HCT116 (cell line): ENCODE results near the gene WDR33.

Source experiments
- EZH2 ChIP-seq: fragments of 200-600 bp; sonication (generic); IDR thresholded peaks from 2 replicates; pipeline ENCODE4 v1.6.1; 2017; ENCODE audit warnings: antibody characterized with exemption, mixed run types
- POLR2A ChIP-seq: IDR thresholded peaks from 2 replicates; pipeline ENCODE4 v1.7.0; 2011; ENCODE audit warnings: borderline replicate concordance; ENCODE audit not compliant: insufficient read depth, insufficient read length; ENCODE audit errors: extremely low read depth
- REST ChIP-seq: IDR thresholded peaks from 2 replicates; pipeline ENCODE4 v1.6.1; 2012; ENCODE audit warnings: low read depth
- TCF7L2 ChIP-seq: IDR thresholded peaks from 2 replicates; pipeline ENCODE4 v1.7.0; 2011; ENCODE audit warnings: borderline replicate concordance, inconsistent platforms; ENCODE audit not compliant: insufficient read depth, insufficient read length; ENCODE audit errors: extremely low read depth

DNA sequence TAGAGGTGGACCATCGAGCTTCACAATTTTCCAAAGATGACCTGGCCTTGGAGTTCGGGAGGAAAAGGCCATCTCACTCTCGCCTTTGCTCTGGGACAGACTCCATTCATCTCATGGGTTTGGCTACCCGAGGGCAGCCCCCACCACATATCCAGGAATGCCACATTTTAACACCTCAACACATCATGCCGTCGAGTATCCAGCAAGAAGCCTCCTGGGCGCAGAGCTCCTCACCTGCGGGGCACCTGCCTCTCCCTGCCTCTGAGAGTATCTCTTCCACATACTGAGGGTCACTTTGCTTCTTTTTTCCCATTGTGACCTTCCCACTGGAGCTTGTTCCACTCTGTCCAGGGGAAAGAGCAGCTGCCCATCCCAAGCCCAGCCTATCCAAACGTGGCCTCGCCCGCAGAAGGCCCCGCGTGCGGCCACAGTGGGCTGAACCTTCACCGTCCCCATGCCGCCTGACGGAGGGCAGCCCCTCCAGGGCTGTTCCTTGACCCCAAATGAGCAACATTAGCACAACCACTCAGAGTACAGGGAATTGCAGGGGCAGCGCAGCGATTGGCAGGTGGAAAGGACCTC lies 130.2 kb downstream of the WDR33 start:
- TF ChIP-seq EZH2 (no peak), TCF7L2 (no peak), REST (no peak), POLR2A (no peak)
